ENCODE results near the gene UXT. TPM values are rescaled to one million over a fixed set of nuclear protein-coding genes. Genes with fewer than 3 reads are reported as not detected.

Gene UXT
- total and polyA plus RNA-seq, 2 of the 4 experiments (the other 2 are of a cell fraction), result 106 to 164 TPM

DNA sequence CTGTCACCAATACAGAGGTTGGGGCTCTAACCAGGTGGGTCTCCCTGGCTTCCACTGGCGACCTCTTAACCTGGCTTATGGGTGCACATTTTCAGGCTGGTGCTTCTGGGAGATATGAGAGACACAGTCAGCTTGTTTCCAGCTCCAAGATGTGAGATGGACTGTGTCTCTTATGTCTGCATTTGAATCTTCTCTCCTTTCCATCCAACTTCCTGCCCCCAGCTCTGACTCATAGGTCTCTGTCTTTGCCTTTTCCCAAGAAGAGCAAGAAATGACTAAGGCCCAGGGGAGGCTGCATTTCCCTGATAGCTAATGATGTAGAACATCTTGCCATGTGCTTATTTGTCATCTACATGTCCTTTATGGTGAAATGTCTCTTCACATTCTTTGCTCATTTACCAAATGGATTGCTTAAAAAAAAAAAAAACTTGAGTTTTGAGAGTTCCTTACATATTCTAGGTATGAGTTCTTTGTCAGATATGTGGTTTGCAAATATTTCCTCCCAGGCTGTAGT lies 3.2 kb upstream of the UXT start (continued):
- peak; percentile 65; the same call in 1 of the 2 replicates for TF ChIP-seq MAZ (IDR thresholded peaks at IDR 0.05; ENCODE audit: borderline replicate concordance, low read depth, low read length)

DNA sequence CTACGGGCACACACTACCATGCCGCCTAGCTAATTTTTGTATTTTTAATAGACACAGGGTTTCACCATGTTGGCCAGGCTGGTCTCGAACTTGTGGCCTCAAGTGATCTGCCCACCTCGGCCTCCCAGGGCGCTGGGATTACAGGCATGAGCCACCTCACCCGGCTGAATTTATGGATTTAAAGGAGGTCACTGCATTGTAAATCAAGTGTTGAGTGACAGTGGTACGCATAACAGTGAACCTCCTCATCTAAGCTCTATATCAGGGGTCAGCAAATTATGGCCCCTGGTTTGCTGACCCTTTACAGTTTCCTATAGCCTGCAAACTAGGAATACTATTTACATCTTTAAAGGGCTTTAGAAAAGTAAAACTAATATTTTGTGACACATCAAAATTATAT lies 2.6 kb upstream of the UXT start:
- Histone ChIP-seq H3K27me3 (ENCODE audit: control insufficient read depth, insufficient read depth, low read length) (no peaks in the 10 kb centered on the region), H4K20me1 (ENCODE audit: insufficient read depth, low read length) (no peaks in the 10 kb centered on the region), H2AFZ (replicated peaks; ENCODE audit: low read length, poor library complexity) (no peak overlapping the region), H3K9me3 (ENCODE audit: control insufficient read depth, insufficient read depth, low read length) (no peaks in the 10 kb centered on the region), H3K4me3 (ENCODE audit: insufficient read depth, low read depth, low read length) (no peak overlapping the region), H3K56ac (ENCODE audit: extremely low read depth, insufficient read depth, low read length) (no peak overlapping the region; the same call in 1 of the 2 replicates), H2BK15ac (ENCODE audit: low read depth, low read length) (peak overlapping the region; percentile 43; the same call in 2 of the 3 replicates), H3K36me3 (ENCODE audit: control insufficient read depth, insufficient read depth, low read length) (peaks cover 5% of the 10 kb centered on the region), H3K4me1 (ENCODE audit: control insufficient read depth, insufficient read depth, low read length) (peaks cover 4% of the 10 kb centered on the region; the same call in 1 of the 2 replicates), H2BK120ac (ENCODE audit: low read depth, low read length) (peak overlapping the region; percentile 42; the same call in 1 of the 2 replicates), H4K91ac (ENCODE audit: insufficient read depth, low read depth, low read length) (peak overlapping the region; percentile 41), H3K27ac (ENCODE audit: insufficient read depth, low read length) (peak overlapping the region; percentile 55), H3K9ac (ENCODE audit: low read depth, low read length) (no peak overlapping the region), H4K5ac (ENCODE audit: low read depth, low read length) (no peak overlapping the region), H3K9me1 (ENCODE audit: insufficient read depth, low read length) (0 out of 2 replicates have a peak, but pooled peaks cover 4% of the 10 kb centered on the region), H2AK5ac (ENCODE audit: low read depth, low read length) (peak overlapping the region; percentile 82), H3K4ac (ENCODE audit: low read depth, low read length) (peak overlapping the region; percentile 76; the same call in 1 of the 2 replicates), H2AK9ac (replicated peaks; ENCODE audit: low read depth, low read length, poor library complexity) (peak overlapping the region; percentile 72), H4K8ac (ENCODE audit: low read depth in 2 of 2, low read length in 2 of 2) (peak overlapping the region; percentile 79 to 96; a peak in 3 of 4 replicates), H3K18ac (ENCODE audit: low read depth, low read length) (no peak overlapping the region), H3K23ac (ENCODE audit: low read depth, low read length) (peak overlapping the region; percentile 72; the same call in 1 of the 2 replicates), H2BK20ac (ENCODE audit: low read depth, low read length) (peak overlapping the region; percentile 88), H3K4me2 (ENCODE audit: low read depth, low read length) (no peak overlapping the region), H3K79me1 (ENCODE audit: low read depth in 1 of 2, low read length in 2 of 2) (peaks cover 11 to 18% of the 10 kb centered on the region in 2 experiments), H3K14ac (replicated peaks; ENCODE audit: low read depth, low read length) (no peak overlapping the region; the same call in 1 of the 2 replicates), H2BK5ac (ENCODE audit: low read depth, low read length, poor library complexity, severe bottlenecking) (peak overlapping the region; percentile 70)
- no peak for ATAC-seq (ENCODE audit: low read depth)
- POLR2A ChIA-PET (ENCODE audit: unreplicated experiment), result no interaction called here
- intact Hi-C loops (cut with micrococcal nuclease), result no loop called here
- WGBS, 2 experiments (ENCODE audit: extremely low coverage in 2 of 2, insufficient read length in 1 of 2), result 94% methylated on average over 2 of the region's 7 CpGs; no CpG with 5 or more reads in 1 of the 2 experiments
- dilution Hi-C loops (cut with HindIII; ENCODE audit: low sequenced_read_pairs, unreplicated experiment), result no loop called here
- BruUV-seq (replicated peaks), result no TSS peak
- CTCF ChIA-PET, result no interaction called here
- in situ Hi-C loops (cut with MboI; ENCODE audit: low sequenced_read_pairs), result no loop called here
- DNase-seq, result no peak
- TF ChIP-seq CHD1 (IDR thresholded peaks at IDR 0.05; ENCODE audit: low read depth, low read length), result no peak
- TF ChIP-seq MXI1 (IDR thresholded peaks at IDR 0.05; ENCODE audit: borderline replicate concordance, low read depth, low read length), result no peak
- TF ChIP-seq, protein P1, sequence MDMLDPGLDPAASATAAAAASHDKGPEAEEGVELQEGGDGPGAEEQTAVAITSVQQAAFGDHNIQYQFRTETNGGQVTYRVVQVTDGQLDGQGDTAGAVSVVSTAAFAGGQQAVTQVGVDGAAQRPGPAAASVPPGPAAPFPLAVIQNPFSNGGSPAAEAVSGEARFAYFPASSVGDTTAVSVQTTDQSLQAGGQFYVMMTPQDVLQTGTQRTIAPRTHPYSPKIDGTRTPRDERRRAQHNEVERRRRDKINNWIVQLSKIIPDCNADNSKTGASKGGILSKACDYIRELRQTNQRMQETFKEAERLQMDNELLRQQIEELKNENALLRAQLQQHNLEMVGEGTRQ (IDR thresholded peaks at IDR 0.05; ENCODE audit: low read depth, low read length), result no peak
- no peak for TF ChIP-seq RAD21 (IDR thresholded peaks at IDR 0.05; ENCODE audit: low read length)
- no peak for TF ChIP-seq MAFK (IDR thresholded peaks at IDR 0.05; ENCODE audit: low read depth, low read length)
- TF ChIP-seq RFX5 (IDR thresholded peaks at IDR 0.05; ENCODE audit: low read depth, low read length), result no peak
- TF ChIP-seq, protein P2, sequence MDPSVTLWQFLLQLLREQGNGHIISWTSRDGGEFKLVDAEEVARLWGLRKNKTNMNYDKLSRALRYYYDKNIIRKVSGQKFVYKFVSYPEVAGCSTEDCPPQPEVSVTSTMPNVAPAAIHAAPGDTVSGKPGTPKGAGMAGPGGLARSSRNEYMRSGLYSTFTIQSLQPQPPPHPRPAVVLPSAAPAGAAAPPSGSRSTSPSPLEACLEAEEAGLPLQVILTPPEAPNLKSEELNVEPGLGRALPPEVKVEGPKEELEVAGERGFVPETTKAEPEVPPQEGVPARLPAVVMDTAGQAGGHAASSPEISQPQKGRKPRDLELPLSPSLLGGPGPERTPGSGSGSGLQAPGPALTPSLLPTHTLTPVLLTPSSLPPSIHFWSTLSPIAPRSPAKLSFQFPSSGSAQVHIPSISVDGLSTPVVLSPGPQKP (IDR thresholded peaks at IDR 0.05; ENCODE audit: borderline replicate concordance, low read depth, low read length), result no peak
- TF ChIP-seq, protein P3, sequence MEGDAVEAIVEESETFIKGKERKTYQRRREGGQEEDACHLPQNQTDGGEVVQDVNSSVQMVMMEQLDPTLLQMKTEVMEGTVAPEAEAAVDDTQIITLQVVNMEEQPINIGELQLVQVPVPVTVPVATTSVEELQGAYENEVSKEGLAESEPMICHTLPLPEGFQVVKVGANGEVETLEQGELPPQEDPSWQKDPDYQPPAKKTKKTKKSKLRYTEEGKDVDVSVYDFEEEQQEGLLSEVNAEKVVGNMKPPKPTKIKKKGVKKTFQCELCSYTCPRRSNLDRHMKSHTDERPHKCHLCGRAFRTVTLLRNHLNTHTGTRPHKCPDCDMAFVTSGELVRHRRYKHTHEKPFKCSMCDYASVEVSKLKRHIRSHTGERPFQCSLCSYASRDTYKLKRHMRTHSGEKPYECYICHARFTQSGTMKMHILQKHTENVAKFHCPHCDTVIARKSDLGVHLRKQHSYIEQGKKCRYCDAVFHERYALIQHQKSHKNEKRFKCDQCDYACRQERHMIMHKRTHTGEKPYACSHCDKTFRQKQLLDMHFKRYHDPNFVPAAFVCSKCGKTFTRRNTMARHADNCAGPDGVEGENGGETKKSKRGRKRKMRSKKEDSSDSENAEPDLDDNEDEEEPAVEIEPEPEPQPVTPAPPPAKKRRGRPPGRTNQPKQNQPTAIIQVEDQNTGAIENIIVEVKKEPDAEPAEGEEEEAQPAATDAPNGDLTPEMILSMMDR (conservative IDR thresholded peaks at IDR 0.05; ENCODE audit: low read depth, low read length), result no peak
- no peak for TF ChIP-seq RCOR1 (IDR thresholded peaks at IDR 0.05; ENCODE audit: insufficient replicate concordance, low read length)
- no peak for TF ChIP-seq SMC3 (IDR thresholded peaks at IDR 0.05; ENCODE audit: low read depth, low read length)
- TF ChIP-seq FOS (IDR thresholded peaks at IDR 0.05; ENCODE audit: low read depth, low read length), result no peak
- no peak for TF ChIP-seq MAZ (IDR thresholded peaks at IDR 0.05; ENCODE audit: borderline replicate concordance, low read depth, low read length)

Data from IMR-90 (cell line).